Stimulated activated naive B cell treated with anti-CD40 and anti-IgM and Interleukin-4, amounts not matched to agents 10 μg/mL and 1 μg/mL and 100 μg/mL, for 72 hours (primary cell): ENCODE results near the gene FOXA1.

Experiments
- ATAC-seq, 2 donors: fragments of 150-1000 bp; cut with Tn5 transposase; replicated peaks; 2 replicates each; pipeline ENCODE4 v1.10.0; 2021; ENCODE audit warnings: moderate library complexity in 1 of 2
- DNase-seq: peaks from one replicate; pipeline ENCODE4 v3.0.0; 2021
- H3K27ac Mint-ChIP-seq: one replicate; pipeline ENCODE4 v1.8.0; 2022; ENCODE audit warnings: mild to moderate bottlenecking, mixed read lengths
- H3K27me3 Mint-ChIP-seq, 2 donors: one replicate each; pipeline ENCODE4 v1.8.0; 2022; ENCODE audit warnings: mixed read lengths in 2 of 2
- H3K36me3 Mint-ChIP-seq, 2 donors: one replicate each; pipeline ENCODE4 v1.8.0; 2022; ENCODE audit warnings: mixed read lengths in 2 of 2, mild to moderate bottlenecking in 1 of 2
- H3K4me1 Mint-ChIP-seq, 2 donors: one replicate each; pipeline ENCODE4 v1.8.0; 2022; ENCODE audit warnings: mixed read lengths in 2 of 2, mild to moderate bottlenecking in 1 of 2
- H3K4me3 Mint-ChIP-seq, 2 donors: one replicate each; pipeline ENCODE4 v1.8.0; 2022; ENCODE audit warnings: mild to moderate bottlenecking in 2 of 2, mixed read lengths in 2 of 2, moderate library complexity in 1 of 2
- H3K9me3 Mint-ChIP-seq, 2 donors: one replicate each; pipeline ENCODE4 v1.8.0; 2022; ENCODE audit warnings: mixed read lengths in 2 of 2, mild to moderate bottlenecking in 1 of 2

FOXA1 gene

GRCh38 chr14:37589715-37590427 is 5.2 kb downstream of the FOXA1 start:
- Mint-ChIP-seq H3K9me3 (peaks cover 4 to 8% of the 10 kb centered on the region in 2 donors), H3K27me3 (peaks cover 63 to 85% of the 10 kb centered on the region in 2 donors), H3K4me1 (peaks cover 6 to 20% of the 10 kb centered on the region in 2 donors), H3K27ac (no peak overlapping the region), H3K4me3 (no peak overlapping the region), H3K36me3 (peaks cover 7 to 18% of the 10 kb centered on the region in 2 donors)
- ATAC-seq (no peak), DNase-seq (no peak)

DNA sequence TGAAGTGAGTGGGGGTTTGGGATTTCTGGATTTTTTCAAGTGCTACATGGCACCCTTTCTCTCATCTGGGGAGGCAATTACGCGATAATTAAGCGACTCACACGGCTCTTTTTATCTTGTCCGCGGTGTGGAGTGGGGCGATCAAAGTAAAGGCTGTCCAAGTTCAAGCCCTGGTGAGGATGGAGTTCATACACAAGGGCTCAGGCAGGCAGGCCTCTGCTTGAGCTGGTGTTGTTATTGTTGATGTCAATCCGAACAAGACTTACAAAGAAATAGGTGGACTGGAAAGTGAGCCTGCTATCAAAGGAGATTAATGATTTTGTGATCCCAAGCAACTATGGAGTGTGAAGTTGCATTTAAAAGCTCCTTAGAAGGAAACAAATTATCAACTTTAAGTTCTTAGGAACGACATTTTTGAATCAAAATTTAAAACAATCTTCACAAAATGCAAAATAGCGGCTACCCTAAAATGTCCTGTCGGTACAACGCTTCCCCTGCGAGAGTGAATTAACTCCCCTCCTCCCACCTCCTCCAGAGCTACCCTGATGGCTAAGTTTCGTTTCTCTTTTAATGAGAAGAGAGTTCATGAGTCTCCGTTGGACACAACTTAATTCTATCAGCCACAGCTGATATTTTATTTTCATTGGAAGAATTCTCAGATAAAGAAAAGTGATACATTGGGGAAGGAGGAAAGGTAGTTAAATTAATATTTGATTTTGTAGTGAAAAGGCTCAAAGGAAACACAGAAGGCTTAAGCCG is 5.9 kb downstream of the FOXA1 start:
- H3K9me3 Mint-ChIP-seq: peaks cover 4 to 7% of the 10 kb centered on the region in 2 donors
- H3K36me3 Mint-ChIP-seq: peaks cover 4 to 17% of the 10 kb centered on the region in 2 donors
- peaks cover 2 to 18% of the 10 kb centered on the region in 2 donors for H3K4me1 Mint-ChIP-seq
- H3K4me3 Mint-ChIP-seq: no peak overlapping the region
- ATAC-seq: no peak
- H3K27ac Mint-ChIP-seq: no peak overlapping the region
- peaks cover 58 to 78% of the 10 kb centered on the region in 2 donors for H3K27me3 Mint-ChIP-seq
- DNase-seq: no peak

GRCh38 chr14:37588667-37588955 is 6.4 kb downstream of the FOXA1 start:
- ATAC-seq (no peak), DNase-seq (no peak)
- H3K4me3 Mint-ChIP-seq: no peak overlapping the region

GRCh38 chr14:37587881-37588666 is 7.0 kb downstream of the FOXA1 start:
- H3K4me3 Mint-ChIP-seq: no peak overlapping the region
- DNase-seq: no peak
- H3K27ac Mint-ChIP-seq: peak overlapping the region; percentile 56
- ATAC-seq: no peak
- peaks cover 3 to 14% of the 10 kb centered on the region in 2 donors for H3K36me3 Mint-ChIP-seq
- H3K27me3 Mint-ChIP-seq: peaks cover 58 to 78% of the 10 kb centered on the region in 2 donors
- H3K9me3 Mint-ChIP-seq: peaks cover 4 to 5% of the 10 kb centered on the region in 2 donors
- H3K4me1 Mint-ChIP-seq: peaks cover 2 to 16% of the 10 kb centered on the region in 2 donors

More at GRCh38 chr14:37588667-37588955, 6.4 kb downstream of the FOXA1 start:
- Mint-ChIP-seq H3K4me1 (peaks cover 0 to 16% of the 10 kb centered on the region in 2 donors), H3K9me3 (peaks cover 4 to 5% of the 10 kb centered on the region in 2 donors), H3K27me3 (peaks cover 54 to 74% of the 10 kb centered on the region in 2 donors), H3K36me3 (peaks cover 3 to 14% of the 10 kb centered on the region in 2 donors), H3K27ac (peak overlapping the region; percentile 56)

DNA sequence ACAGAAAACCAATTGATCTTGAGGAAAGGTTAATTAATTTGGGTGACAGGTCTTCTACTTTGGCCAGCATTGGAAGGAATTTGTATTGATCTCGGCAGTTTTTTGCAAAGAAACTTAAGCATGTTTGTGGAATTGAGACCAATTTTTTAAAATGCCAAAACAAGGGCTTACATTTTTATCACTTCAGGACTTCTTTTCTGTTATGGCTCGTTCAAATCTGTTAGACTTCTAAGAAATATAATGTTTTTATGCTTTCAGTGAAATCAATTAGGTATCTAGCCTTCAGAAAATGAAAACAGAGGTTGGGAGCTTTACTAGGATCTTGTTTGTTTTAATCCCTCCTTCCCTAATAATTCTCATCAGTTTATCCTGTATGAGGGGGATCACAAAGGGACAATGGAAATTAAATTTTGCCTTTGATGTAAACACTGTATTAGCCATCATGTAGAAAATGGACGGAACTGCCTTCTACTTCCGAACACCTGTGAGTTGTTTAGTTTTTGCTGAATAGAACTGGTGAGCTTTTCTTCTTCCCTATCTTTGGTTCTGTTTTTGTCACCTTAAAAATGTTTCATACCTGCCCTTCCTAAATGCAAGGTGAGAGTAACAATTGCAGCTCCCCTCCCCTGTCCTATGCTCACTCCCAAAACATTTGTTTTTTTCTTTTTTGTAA is 7.8 kb downstream of the FOXA1 start:
- peaks cover 3 to 9% of the 10 kb centered on the region in 2 donors for H3K36me3 Mint-ChIP-seq
- H3K9me3 Mint-ChIP-seq: peaks cover 3 to 4% of the 10 kb centered on the region in 2 donors
- H3K27ac Mint-ChIP-seq: no peak overlapping the region
- ATAC-seq (no peak), DNase-seq (no peak)
- no peak overlapping the region for H3K4me3 Mint-ChIP-seq
- peaks cover 2 to 10% of the 10 kb centered on the region in 2 donors for H3K4me1 Mint-ChIP-seq
- peaks cover 51 to 72% of the 10 kb centered on the region in 2 donors for H3K27me3 Mint-ChIP-seq

DNA sequence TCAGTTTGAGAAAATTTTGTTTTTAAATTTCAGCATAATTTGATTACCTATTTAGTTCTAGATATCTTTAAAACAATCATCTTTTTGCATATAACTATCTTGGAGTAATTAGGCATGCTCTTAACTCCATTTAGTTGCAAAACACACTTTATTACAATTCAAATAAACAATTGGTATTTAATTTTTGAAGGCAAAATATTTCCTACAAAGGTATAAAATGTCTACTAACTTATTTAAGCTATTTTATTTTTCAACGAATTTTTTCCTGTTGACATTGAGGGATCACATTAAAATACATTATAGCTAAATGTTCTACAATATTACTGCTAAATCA is 8.3 kb downstream of the FOXA1 start:
- H3K36me3 Mint-ChIP-seq: peaks cover 3 to 9% of the 10 kb centered on the region in 2 donors
- H3K9me3 Mint-ChIP-seq: peaks cover 3 to 4% of the 10 kb centered on the region in 2 donors
- DNase-seq: no peak
- peaks cover 47 to 67% of the 10 kb centered on the region in 2 donors for H3K27me3 Mint-ChIP-seq
- no peak overlapping the region for H3K4me3 Mint-ChIP-seq
- peaks cover 2 to 5% of the 10 kb centered on the region in 2 donors for H3K4me1 Mint-ChIP-seq
- no peak for ATAC-seq
- H3K27ac Mint-ChIP-seq: no peak overlapping the region

DNA sequence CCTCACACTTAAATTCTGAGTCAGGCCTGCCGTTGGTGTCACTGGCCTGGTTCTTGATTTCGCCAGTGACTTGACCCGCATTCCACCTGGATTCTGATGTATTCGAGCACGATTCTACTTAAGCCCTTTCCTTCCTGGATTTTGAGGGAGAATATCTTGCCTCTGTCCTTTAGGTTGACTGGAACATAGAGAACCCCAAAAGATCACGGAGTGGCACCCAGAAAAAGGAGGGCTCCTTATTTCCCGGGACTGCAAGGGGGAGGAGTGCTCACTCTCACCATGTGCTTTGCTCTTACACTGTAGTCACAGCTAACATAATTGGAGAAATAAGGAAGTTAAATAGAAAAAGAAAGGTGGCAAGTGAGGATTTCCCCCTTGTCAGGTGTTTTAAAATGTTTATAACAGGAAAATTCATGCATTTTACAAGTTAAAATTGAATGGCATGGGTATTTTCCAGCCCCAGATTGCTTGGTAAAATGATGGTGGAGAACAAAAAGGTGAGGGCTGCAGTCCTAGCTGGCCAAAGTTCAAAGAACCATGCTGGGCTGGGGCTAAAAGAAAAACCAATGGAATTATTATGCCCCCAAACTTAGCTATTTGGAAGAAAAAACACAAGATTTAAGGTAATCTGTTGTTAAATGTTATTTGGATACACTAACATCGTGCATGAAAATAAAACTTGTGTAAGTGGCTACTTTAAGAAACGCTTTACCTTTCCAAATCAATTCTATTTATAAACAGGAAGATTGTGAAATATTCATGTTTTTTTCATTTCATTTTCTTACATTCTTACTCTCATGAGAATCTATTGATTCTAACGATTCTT is 8.9 kb downstream of the FOXA1 start:
- ATAC-seq: no peak
- H3K4me3 Mint-ChIP-seq: no peak overlapping the region
- no peak for DNase-seq
- H3K27ac Mint-ChIP-seq: no peak overlapping the region
- H3K4me1 Mint-ChIP-seq: peaks cover 2% of the 10 kb centered on the region in 2 donors
- H3K27me3 Mint-ChIP-seq: peaks cover 43 to 61% of the 10 kb centered on the region in 2 donors
- H3K9me3 Mint-ChIP-seq: peaks cover under 1% of the 10 kb centered on the region in 2 donors
- peaks cover under 1 to 5% of the 10 kb centered on the region in 2 donors for H3K36me3 Mint-ChIP-seq

DNA sequence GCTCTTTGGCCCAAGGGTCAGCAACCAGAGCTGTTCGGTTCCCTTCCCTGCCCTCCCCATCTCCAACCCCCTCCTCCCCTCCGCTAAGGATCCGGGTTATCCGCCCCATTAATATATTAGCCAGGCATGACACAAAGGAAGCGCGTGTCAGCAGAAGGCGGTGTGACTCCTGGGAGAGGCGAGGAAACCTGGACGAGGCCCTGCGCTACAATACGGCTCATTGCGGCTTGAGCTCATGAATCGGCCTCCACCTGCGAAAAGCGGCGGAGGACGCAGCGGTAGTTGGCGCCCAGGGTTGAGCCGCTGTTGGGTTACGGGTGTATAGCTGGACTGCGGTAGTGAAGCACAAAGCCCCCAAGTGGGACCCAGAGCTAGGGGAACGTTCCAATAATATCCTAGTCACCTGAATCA is 9.9 kb downstream of the FOXA1 start:
- ATAC-seq (no peak), DNase-seq (no peak)
- Mint-ChIP-seq H3K36me3 (no peaks in the 10 kb centered on the region), H3K27me3 (peaks cover 36 to 55% of the 10 kb centered on the region in 2 donors), H3K4me3 (no peak overlapping the region), H3K9me3 (no peaks in the 10 kb centered on the region), H3K4me1 (peaks cover 0 to 2% of the 10 kb centered on the region in 2 donors), H3K27ac (peak overlapping the region; percentile 31)

DNA sequence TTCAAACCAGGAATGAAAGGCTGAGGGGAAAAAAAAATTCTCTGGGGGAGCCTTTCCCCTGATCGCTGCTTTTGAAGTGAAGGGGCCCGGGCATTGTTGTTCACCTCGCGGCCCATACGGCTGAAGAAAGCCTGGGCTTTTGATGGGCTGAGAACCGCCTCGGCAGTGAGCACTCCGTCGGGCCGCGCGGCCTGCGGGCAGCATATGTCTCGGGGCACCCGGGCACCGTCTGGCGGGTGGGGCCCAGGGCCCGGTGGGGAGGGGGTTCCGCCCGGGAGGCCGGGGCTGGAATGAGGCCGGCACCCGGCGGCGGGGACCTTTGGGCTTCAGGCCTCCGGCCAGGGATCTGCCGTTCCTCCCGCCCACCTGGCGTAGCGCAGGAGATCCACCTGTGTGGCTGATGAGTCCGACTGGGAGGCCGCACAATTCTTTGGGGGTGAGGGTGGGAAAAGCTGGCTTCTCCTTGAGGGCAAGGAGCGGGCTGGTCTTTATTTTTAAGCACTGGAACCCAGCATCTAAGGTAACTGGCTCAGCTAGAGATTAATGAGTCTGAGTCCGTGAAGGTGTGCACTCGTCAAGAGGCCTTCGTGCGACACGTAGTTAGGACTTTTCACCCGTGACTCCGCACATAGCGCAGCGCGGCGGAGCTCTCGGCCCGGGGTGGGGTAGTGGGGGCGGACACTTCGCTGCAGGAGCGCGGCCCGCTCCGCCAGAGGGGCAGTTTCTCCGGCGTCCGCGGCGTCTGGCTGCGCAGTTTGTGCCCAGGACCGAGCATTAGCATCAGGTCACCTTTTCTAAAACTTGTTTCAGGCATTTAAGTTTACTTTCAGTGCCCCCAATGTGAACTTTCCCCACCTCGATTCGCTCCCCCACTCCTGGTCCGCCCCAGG is 10.6 kb downstream of the FOXA1 start:
- no peaks in the 10 kb centered on the region for H3K36me3 Mint-ChIP-seq
- H3K9me3 Mint-ChIP-seq: no peaks in the 10 kb centered on the region
- no peak overlapping the region for H3K4me3 Mint-ChIP-seq
- peaks cover 35 to 58% of the 10 kb centered on the region in 2 donors for H3K27me3 Mint-ChIP-seq
- no peak for DNase-seq
- H3K27ac Mint-ChIP-seq: no peak overlapping the region
- H3K4me1 Mint-ChIP-seq: peaks cover 0 to 2% of the 10 kb centered on the region in 2 donors
- no peak for ATAC-seq

GRCh38 chr14:37583358-37584210 is 11.5 kb downstream of the FOXA1 start:
- Mint-ChIP-seq H3K9me3 (no peaks in the 10 kb centered on the region), H3K27me3 (peaks cover 32 to 54% of the 10 kb centered on the region in 2 donors), H3K4me1 (peaks cover 0 to 2% of the 10 kb centered on the region in 2 donors), H3K27ac (no peak overlapping the region), H3K4me3 (no peak overlapping the region), H3K36me3 (no peaks in the 10 kb centered on the region)
- DNase-seq: no peak
- no peak for ATAC-seq

GRCh38 chr14:37580146-37580545 is 14.9 kb downstream of the FOXA1 start:
- no peak for ATAC-seq
- H3K9me3 Mint-ChIP-seq: peaks cover 0 to 1% of the 10 kb centered on the region in 2 donors
- H3K27me3 Mint-ChIP-seq: peaks cover 12 to 27% of the 10 kb centered on the region in 2 donors
- no peaks in the 10 kb centered on the region for H3K36me3 Mint-ChIP-seq
- no peak overlapping the region for H3K4me3 Mint-ChIP-seq
- H3K27ac Mint-ChIP-seq: no peak overlapping the region
- peaks cover 0 to 2% of the 10 kb centered on the region in 2 donors for H3K4me1 Mint-ChIP-seq
- DNase-seq: no peak

- Mint-ChIP-seq H3K9me3 (peaks cover 0 to 3% of the 10 kb centered on the region in 2 donors), H3K4me1 (peaks cover 0 to 2% of the 10 kb centered on the region in 2 donors), H3K36me3 (no peaks in the 10 kb centered on the region), H3K4me3 (no peak overlapping the region), H3K27me3 (peaks cover 10 to 24% of the 10 kb centered on the region in 2 donors), H3K27ac (no peak overlapping the region)
- no peak for ATAC-seq
- no peak for DNase-seq
Measured at GRCh38 chr14:37579274-37579673, 15.8 kb downstream of the FOXA1 start.
